Stimulated activated CD8-positive, alpha-beta memory T cell treated with anti-CD3 and anti-CD28 coated beads, Interleukin-4, amount 100 ng/mL, for 1 hour (primary cell): ENCODE data around the gene PIP4K2C.
"Not testable (repeated sequence)": the region's sequence is repeated elsewhere in the genome, so short reads cannot be mapped to it uniquely, and the experiment has no call there.

Source experiments
- DNase-seq, 2 donors: peaks; one replicate each; pipeline ENCODE4 v3.0.0-alpha.2; 2020; ENCODE audit warnings: low read depth in 2 of 2, low spot score in 1 of 2

Gene PIP4K2C

GRCh38 chr12:57609101-57609780 lies 18.2 kb downstream of the PIP4K2C start:
- no peak for DNase-seq

GRCh38 chr12:57609781-57610553 lies 19.0 kb downstream of the PIP4K2C start:
- no peak for DNase-seq

GRCh38 chr12:57610554-57611107 lies 19.6 kb downstream of the PIP4K2C start:
- no peak for DNase-seq

GRCh38 chr12:57611108-57611826 lies 20.3 kb downstream of the PIP4K2C start, which contains the start of gene ARHGEF25:
ARHGEF25 (plus strand) TSS chr12:57611435; CDS start chr12:57611895, 460 bp downstream.
- DNase-seq, result no peak

- no peak for DNase-seq
These were observed 21.1 kb downstream of the PIP4K2C start for GRCh38 chr12:57611827-57612710.

- no peak for DNase-seq
These were observed 21.9 kb downstream of the PIP4K2C start for GRCh38 chr12:57612711-57613426.

- no peak for DNase-seq
These were observed 22.6 kb downstream of the PIP4K2C start for GRCh38 chr12:57613427-57614109.

- no peak for DNase-seq
These were observed 23.4 kb downstream of the PIP4K2C start for GRCh38 chr12:57614178-57614947.

- no peak for DNase-seq
These were observed 24.0 kb downstream of the PIP4K2C start for GRCh38 chr12:57614948-57615500.

- no peak for DNase-seq
These were observed 24.6 kb downstream of the PIP4K2C start for GRCh38 chr12:57615637-57616036.

GRCh38 chr12:57616383-57617101 lies 25.6 kb downstream of the PIP4K2C start:
- DNase-seq, result no peak

- DNase-seq, result no peak
These were observed 26.9 kb downstream of the PIP4K2C start for GRCh38 chr12:57617942-57618341.

- not testable (repeated sequence) for DNase-seq
These were observed 27.4 kb downstream of the PIP4K2C start for GRCh38 chr12:57618431-57618830.

- no peak for DNase-seq
These were observed 28.0 kb downstream of the PIP4K2C start for GRCh38 chr12:57618966-57619433.

- no peak for DNase-seq
These were observed 28.6 kb downstream of the PIP4K2C start for GRCh38 chr12:57619434-57620244.

- DNase-seq, result no peak
These were observed 29.4 kb downstream of the PIP4K2C start for GRCh38 chr12:57620245-57620935.
